PC-9 (cell line): ENCODE data around the gene CACNA2D1.

Experiments
- CTCF ChIP-seq: fragments of 200-600 bp; sonication (generic); conservative IDR thresholded peaks from 2 replicates; pipeline ENCODE4 v1.6.1; 2017; ENCODE audit warnings: mixed run types, antibody characterized with exemption, mild to moderate bottlenecking, moderate library complexity
- EZH2 ChIP-seq: fragments of 200-600 bp; sonication (generic); IDR thresholded peaks from 2 replicates; pipeline ENCODE4 v1.8.0; 2017; ENCODE audit warnings: antibody characterized with exemption, low read depth

GRCh38 chr7:82067628-82068264, 375.8 kb downstream of the CACNA2D1 start:
- TF ChIP-seq CTCF (no peak), EZH2 (no peak)
